Astrocyte (in vitro differentiated cells and primary cell): ENCODE results near the gene PLEKHA3. TPM values are rescaled to one million over a fixed set of nuclear protein-coding genes. Genes with fewer than 3 reads are reported as not detected.
A peak's percentile ranks its signal among the peaks of the same experiment; 100 is the strongest.

Experiments
- DNase-seq: peaks from one replicate; pipeline ENCODE4 v3.0.0-alpha.2; 2010; ENCODE audit warnings: low read depth
- FAIRE-seq: peaks from 2 replicates; lab custom pipeline; 2011; peaks lifted over from hg19 to GRCh38; lab: Jason Lieb, UNC
- H2AFZ ChIP-seq: 2 replicates; pipeline ENCODE4 v1.6.0; 2012; ENCODE audit warnings: low read depth, low read length, inconsistent platforms
- H3K27ac ChIP-seq: 2 replicates; pipeline ENCODE4 v1.5.1; 2011; ENCODE audit warnings: low read depth, low read length, inconsistent platforms
- H3K27me3 ChIP-seq: 2 replicates; pipeline ENCODE4 v1.6.0; 2011; ENCODE audit warnings: low read length, inconsistent platforms; ENCODE audit not compliant: insufficient read depth
- H3K36me3 ChIP-seq: 2 replicates; pipeline ENCODE4 v1.5.1; 2011; ENCODE audit warnings: low read length, inconsistent platforms; ENCODE audit not compliant: insufficient read depth
- H3K4me1 ChIP-seq: 2 replicates; pipeline ENCODE4 v1.5.1; 2011; ENCODE audit warnings: low read length, inconsistent platforms; ENCODE audit not compliant: insufficient read depth
- H3K4me2 ChIP-seq: 2 replicates; pipeline ENCODE4 v1.6.0; 2012; ENCODE audit warnings: low read length, inconsistent platforms
- H3K4me3 ChIP-seq: 2 replicates; pipeline ENCODE4 v1.5.1; 2011; ENCODE audit warnings: low read depth, mild to moderate bottlenecking, low read length, inconsistent platforms; ENCODE audit not compliant: insufficient read depth
- H3K79me2 ChIP-seq: 2 replicates; pipeline ENCODE4 v1.6.0; 2012; ENCODE audit warnings: mild to moderate bottlenecking, low read length, inconsistent platforms; ENCODE audit not compliant: insufficient read depth
- H3K9ac ChIP-seq: 2 replicates; pipeline ENCODE4 v1.6.0; 2012; ENCODE audit warnings: mild to moderate bottlenecking, low read length, inconsistent platforms
- H3K9me3 ChIP-seq: 2 replicates; pipeline ENCODE4 v1.5.1; 2012; ENCODE audit warnings: low read depth, mild to moderate bottlenecking, low read length, inconsistent platforms; ENCODE audit not compliant: insufficient read depth
- H4K20me1 ChIP-seq: 2 replicates; pipeline ENCODE4 v1.6.0; 2012; ENCODE audit warnings: low read length, inconsistent platforms; ENCODE audit not compliant: insufficient read depth
- H3K27ac Mint-ChIP-seq: one replicate; pipeline ENCODE4 v1.8.0; 2021; ENCODE audit warnings: mild to moderate bottlenecking, mixed read lengths; ENCODE audit not compliant: unreplicated experiment
- H3K27me3 Mint-ChIP-seq: one replicate; pipeline ENCODE4 v1.8.0; 2021; ENCODE audit warnings: low read depth, mixed read lengths; ENCODE audit not compliant: unreplicated experiment
- H3K36me3 Mint-ChIP-seq: one replicate; pipeline ENCODE4 v1.8.0; 2021; ENCODE audit warnings: low read depth, mixed read lengths; ENCODE audit not compliant: unreplicated experiment
- H3K4me1 Mint-ChIP-seq: one replicate; pipeline ENCODE4 v1.8.0; 2021; ENCODE audit warnings: low read depth, mixed read lengths; ENCODE audit not compliant: unreplicated experiment
- H3K4me3 Mint-ChIP-seq: one replicate; pipeline ENCODE4 v1.8.0; 2021; ENCODE audit warnings: mild to moderate bottlenecking, moderate library complexity, mixed read lengths; ENCODE audit not compliant: unreplicated experiment
- H3K9me3 Mint-ChIP-seq: one replicate; pipeline ENCODE4 v1.8.0; 2021; ENCODE audit warnings: mild to moderate bottlenecking, mixed read lengths; ENCODE audit not compliant: unreplicated experiment
- CTCF ChIP-seq: IDR thresholded peaks from 2 replicates; pipeline ENCODE4 v1.5.1; 2011; ENCODE audit warnings: low read depth, mild to moderate bottlenecking, inconsistent platforms, low read length, moderate library complexity; ENCODE audit not compliant: insufficient read depth
- EZH2 ChIP-seq: IDR thresholded peaks from 2 replicates; pipeline ENCODE4 v1.6.1; 2012; ENCODE audit warnings: mild to moderate bottlenecking, low read length, inconsistent platforms; ENCODE audit not compliant: insufficient read depth
- total RNA-seq: library from RNA; stranded (reverse); gene quantifications from 2 replicates; pipeline ENCODE4 v1.2.1, GENCODE V29; 2021

Gene PLEKHA3
- total RNA-seq, 1 donor from 2014 or later: 42.1 TPM

GRCh38 chr2:178450774-178451525, 29.3 kb upstream of the PLEKHA3 start, which contains the start of the genes PJVK and PRKRA:
Gene PJVK, plus strand, starts transcription at chr2:178451378. Its CDS starts 2,032 bp downstream, at chr2:178453410.
Gene PRKRA, minus strand, starts transcription at chr2:178451175. Its CDS starts 145 bp downstream, at chr2:178451030.
- H3K9ac ChIP-seq: peak within 1 kb of the TSS; percentile 98
- H3K4me3 ChIP-seq: peak within 1 kb of the TSS; percentile 89
- Mint-ChIP-seq H3K36me3 (peaks cover 9% of the 10 kb centered on the region), H3K4me1 (peaks cover 29% of the 10 kb centered on the region), H3K4me3 (peak within 1 kb of the TSS; percentile 92), H3K27ac (peak within 1 kb of the TSS; percentile 99), H3K9me3 (no peaks in the 10 kb centered on the region), H3K27me3 (no peaks in the 10 kb centered on the region)
- peak within 1 kb of the TSS; percentile 97 for H3K27ac ChIP-seq
- FAIRE-seq (no peak), DNase-seq (peak; percentile 91)
- H3K79me2 ChIP-seq: peaks cover 39% of the 10 kb centered on the region
- no peaks in the 10 kb centered on the region for H3K27me3 ChIP-seq
- peaks cover 18% of the 10 kb centered on the region for H3K4me1 ChIP-seq
- H3K36me3 ChIP-seq: peaks cover 19% of the 10 kb centered on the region
- H4K20me1 ChIP-seq: peaks cover 29% of the 10 kb centered on the region
- TF ChIP-seq CTCF (no peak), EZH2 (no peak)
- peak within 1 kb of the TSS; percentile 98 for H3K4me2 ChIP-seq
- peak within 1 kb of the TSS; percentile 94 for H2AFZ ChIP-seq
- no peaks in the 10 kb centered on the region for H3K9me3 ChIP-seq

- Mint-ChIP-seq H3K4me3 (peak overlapping the region; percentile 60), H3K27me3 (no peaks in the 10 kb centered on the region), H3K4me1 (peaks cover 32% of the 10 kb centered on the region), H3K27ac (peak overlapping the region; percentile 99), H3K9me3 (no peaks in the 10 kb centered on the region), H3K36me3 (peaks cover 3% of the 10 kb centered on the region)
- no peaks in the 10 kb centered on the region for H3K27me3 ChIP-seq
- DNase-seq (no peak), FAIRE-seq (no peak)
- H3K9me3 ChIP-seq: no peaks in the 10 kb centered on the region
- no peak overlapping the region for H3K4me2 ChIP-seq
- H4K20me1 ChIP-seq: peaks cover 28% of the 10 kb centered on the region
- no peak overlapping the region for H3K27ac ChIP-seq
- no peak overlapping the region for H3K4me3 ChIP-seq
- no peak overlapping the region for H2AFZ ChIP-seq
- TF ChIP-seq EZH2: no peak
- no peak for TF ChIP-seq CTCF
- H3K36me3 ChIP-seq: peaks cover 14% of the 10 kb centered on the region
- H3K79me2 ChIP-seq: peaks cover 35% of the 10 kb centered on the region
- no peak overlapping the region for H3K9ac ChIP-seq
- H3K4me1 ChIP-seq: peaks cover 18% of the 10 kb centered on the region
These were observed 27.9 kb upstream of the PLEKHA3 start for GRCh38 chr2:178452334-178452733.

- Histone ChIP-seq H3K36me3 (peaks cover 13% of the 10 kb centered on the region), H3K4me2 (no peak overlapping the region), H3K79me2 (peaks cover 31% of the 10 kb centered on the region), H3K9me3 (no peaks in the 10 kb centered on the region), H3K9ac (no peak overlapping the region), H3K4me1 (peaks cover 18% of the 10 kb centered on the region), H2AFZ (no peak overlapping the region), H3K27ac (no peak overlapping the region), H4K20me1 (peaks cover 26% of the 10 kb centered on the region), H3K27me3 (no peaks in the 10 kb centered on the region), H3K4me3 (no peak overlapping the region)
- DNase-seq: no peak
- Mint-ChIP-seq H3K27me3 (no peaks in the 10 kb centered on the region), H3K4me1 (peaks cover 32% of the 10 kb centered on the region), H3K4me3 (no peak overlapping the region), H3K36me3 (peaks cover 3% of the 10 kb centered on the region), H3K27ac (no peak overlapping the region), H3K9me3 (no peaks in the 10 kb centered on the region)
- TF ChIP-seq CTCF (no peak), EZH2 (no peak)
- FAIRE-seq: no peak
These were observed 27.4 kb upstream of the PLEKHA3 start for GRCh38 chr2:178452870-178453269.
